GM21367 (cell line): ENCODE measurements around the gene GIT1.

ENCODE experiments used
- ATAC-seq: cut with Tn5 transposase; IDR thresholded peaks from one replicate; pipeline ENCODE4 v1.9.1; 2021; ENCODE audit not compliant: unreplicated experiment

The GIT1 gene

GRCh38 chr17:29615492-29616299 lies 26.2 kb upstream of the GIT1 start:
- no peak for ATAC-seq

DNA sequence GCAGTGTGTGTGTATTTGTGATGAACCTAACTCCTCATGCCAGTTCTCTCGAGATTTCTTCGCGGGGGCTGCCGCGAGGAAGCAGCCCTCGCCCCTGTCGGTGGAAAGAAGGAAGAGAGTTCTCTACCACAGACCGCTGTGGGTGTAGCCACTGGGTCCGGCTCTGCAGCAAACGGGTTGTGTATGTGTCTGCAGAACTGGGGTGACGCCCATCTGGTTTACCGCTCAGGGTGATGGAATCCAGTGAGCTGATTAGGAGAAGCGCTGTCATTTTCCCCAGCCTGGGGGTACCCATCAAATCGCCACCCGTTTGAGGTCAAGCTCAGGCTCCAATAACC lies 25.6 kb upstream of the GIT1 start:
- no peak for ATAC-seq

DNA sequence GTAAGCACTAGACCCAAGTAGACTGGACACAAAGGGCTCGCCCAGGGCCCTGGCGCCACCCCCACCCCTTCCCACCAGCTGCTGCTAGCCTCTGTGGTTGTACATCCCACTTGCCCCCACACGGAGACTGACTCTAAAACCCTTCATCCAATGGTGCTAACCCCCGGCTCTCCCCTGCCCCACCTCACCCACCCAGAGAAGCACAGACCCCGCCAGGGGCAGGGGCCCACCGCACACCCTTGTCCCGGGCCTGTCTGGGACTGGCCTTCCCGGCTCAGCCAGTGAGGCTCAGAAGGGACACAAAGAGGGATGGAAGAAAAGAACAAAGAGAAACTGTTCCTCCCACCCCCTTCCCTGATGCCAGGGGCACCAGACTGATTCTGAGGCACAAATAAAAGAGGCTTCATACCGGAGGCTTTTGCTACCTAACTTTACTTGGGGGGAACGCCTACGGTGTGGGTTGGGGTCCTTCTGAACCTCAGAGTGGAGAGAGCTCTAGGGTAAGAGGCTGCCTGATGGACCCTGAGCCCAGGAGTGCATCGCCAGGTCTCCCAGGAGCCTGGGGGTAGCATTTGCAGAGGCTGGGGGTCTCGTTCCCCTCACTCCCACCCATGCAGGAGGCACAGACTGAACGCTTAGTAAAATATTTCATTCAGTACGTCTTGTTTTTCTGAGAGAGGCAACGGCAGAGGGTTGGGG lies 25.1 kb upstream of the GIT1 start:
- ATAC-seq = no peak

GRCh38 chr17:29613856-29614255 lies 24.4 kb upstream of the GIT1 start:
- ATAC-seq = no peak

- no peak for ATAC-seq
Measured at GRCh38 chr17:29613352-29613837, 23.9 kb upstream of the GIT1 start.

DNA sequence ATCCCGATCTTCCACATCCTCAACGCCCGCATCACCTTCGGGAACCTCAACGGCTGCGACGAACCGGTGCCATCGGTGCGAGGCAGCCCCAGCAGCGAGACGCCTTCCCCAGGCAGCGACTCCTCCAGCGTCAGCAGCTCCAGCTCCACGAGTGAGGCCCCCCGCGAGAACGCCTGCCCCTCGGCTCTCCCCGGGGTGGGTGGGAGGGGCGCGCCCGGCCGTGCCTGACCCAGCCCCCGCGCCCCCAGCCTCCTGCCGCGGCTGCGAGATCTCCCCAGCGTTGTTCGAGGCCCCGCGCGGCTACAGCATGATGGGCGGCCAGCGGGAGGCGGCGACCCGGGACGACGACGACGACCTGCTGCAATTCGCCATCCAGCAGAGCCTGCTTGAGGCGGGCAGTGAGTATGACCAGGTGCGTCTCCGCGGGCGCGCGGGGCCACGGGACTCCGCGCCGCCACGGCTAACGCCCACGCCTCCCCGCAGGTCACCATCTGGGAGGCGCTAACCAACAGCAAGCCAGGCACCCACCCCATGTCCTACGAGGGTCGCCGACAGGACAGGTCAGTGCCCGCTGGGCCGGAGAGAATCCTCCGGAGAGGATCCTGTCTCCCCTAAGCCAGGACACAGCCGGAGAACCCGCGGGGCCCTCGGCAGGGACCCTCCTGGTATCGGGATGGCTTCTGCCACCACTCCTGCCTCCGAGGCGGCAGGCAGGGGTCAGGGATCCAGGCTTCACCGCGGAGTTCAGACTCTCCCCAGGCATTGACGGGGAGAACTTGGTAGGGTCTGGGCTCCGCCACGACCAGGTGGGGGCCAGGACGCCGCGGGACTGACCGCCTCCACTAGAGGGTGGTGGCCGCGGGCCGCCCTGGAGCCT lies 23.2 kb upstream of the GIT1 start:
- ATAC-seq = no peak

GRCh38 chr17:29612094-29612403 lies 22.6 kb upstream of the GIT1 start:
- no peak for ATAC-seq

GRCh38 chr17:29611351-29612093 lies 22.1 kb upstream of the GIT1 start:
- no peak for ATAC-seq

DNA sequence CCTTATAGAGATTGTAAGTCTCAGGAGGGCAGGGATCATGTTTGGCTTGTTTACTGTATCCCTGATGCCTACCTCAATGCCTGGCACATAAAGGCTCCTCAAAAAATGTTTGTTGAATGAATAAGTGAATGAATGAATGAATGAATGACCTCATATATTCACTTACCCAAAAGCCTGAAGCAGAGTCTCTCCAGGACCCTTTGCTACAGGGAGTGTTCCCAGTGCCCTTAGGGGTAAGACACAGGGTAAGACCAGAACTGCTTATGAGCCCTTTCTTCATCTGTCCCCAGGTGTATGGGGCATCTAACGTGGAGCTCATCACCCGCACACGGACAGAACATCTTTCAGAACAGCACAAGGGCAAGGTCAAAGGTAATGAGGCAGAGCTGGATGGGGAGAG lies 20.9 kb upstream of the GIT1 start:
- no peak for ATAC-seq

- ATAC-seq = no peak
Measured at GRCh38 chr17:29608986-29609385, 19.5 kb upstream of the GIT1 start.

GRCh38 chr17:29607557-29608195 lies 18.2 kb upstream of the GIT1 start:
- no peak for ATAC-seq

DNA sequence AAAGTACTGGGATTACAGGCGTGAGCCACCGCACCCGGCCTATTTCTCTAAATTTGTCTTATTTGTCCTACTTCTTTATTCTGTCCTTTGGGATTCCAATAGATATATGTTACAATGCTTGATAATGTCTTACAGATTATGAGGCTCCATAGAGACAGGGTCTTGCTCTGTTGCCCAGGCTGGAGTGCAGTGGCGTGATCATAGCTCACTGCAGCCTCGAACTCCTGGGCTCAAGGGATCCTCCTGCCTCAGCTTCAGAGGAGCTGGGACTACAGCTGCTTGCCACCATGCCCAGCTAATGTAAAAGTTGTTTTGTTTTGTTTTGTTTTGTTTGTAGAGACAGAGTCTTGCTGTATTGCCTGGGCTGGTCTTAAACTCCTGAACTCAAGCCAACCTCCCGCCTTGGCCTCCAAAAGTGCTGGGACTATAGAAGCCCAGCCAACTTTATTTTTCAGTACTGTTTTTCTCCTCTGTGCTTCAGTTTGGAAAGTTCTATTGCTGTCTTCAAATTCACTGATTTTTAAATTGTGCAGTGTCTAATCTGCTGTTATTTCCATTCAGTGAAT lies 13.7 kb upstream of the GIT1 start:
- ATAC-seq = no peak

DNA sequence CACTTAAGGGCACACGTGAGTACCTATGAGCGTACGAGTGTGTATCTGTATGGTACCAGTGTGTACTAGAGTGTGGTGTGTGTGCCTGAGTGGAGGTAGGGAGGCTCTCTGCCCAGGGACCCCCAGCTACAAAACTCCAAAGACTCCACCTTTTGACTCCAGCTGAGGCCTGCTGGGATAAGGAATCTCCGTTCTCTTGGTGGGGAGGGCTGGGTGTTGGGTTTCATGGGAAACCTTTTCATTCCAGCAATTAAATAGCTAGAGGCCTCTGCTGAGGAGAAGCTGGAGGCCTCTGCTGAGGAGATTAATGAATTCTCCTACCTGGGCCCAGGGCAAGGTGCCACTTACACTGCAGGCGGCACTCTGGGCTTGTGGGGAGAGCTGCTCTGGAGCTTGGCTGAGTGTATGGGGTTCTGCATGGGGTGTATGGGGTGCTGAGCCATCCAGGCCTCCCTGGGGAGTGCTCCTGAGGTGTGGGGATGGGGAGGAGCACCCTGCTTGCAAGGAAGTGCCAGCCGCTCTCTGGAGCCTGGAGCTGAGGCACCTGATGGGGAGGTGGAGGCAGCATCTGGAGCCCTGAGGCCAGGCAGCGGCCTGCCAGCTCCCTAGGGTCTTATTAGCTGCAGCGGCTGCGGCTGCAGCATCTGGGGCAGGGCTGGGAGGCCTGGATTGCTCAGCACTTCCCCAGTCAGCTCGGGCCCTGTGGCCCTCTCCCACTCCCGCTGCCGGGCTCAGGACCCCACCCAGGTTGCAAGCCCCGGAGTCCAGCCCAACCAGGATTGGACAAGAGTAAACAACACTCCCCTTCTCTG lies 8.1 kb upstream of the GIT1 start:
- ATAC-seq = no peak

GRCh38 chr17:29596811-29597210 lies 7.4 kb upstream of the GIT1 start:
- ATAC-seq = no peak

DNA sequence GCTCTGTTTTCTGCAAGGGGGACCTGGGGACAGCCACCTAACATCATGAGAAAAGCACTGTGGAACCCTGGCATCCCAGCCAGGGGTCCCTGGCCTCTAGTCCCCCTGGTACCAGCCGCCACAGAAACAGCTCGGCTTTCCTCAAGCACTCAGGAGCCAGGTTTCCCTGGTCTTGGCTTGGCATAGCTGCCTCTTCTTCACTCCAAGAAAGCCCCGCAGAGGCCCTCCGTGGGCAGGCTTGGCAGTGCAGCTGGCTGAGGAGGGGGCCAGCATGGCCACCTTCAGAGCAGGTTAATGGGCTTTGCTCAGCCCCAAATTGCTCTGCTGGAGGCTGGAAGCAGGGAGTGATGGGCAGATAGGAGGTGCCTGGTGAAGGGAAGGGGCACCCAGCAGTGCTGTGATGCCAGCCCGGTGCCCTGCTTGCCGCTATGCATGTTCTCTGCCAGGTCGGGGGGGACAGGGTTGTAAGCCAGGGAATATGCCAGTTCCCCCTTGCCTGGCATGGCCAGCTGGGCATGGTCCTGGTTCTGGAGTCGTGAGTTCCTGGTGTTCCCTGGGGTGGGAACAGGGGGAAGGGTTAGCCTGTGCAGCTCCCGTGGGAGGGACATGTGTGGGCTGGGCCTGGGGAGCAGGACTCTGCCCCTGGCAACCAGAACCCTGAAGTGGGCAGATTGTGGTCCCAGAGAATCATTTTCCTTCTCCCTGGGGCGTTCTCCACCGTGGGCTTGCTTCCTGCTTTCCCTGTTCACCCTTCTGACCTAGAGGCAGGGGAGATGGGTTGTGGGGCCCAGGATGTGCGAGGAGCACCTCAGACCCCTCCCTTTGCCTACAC lies 6.7 kb upstream of the GIT1 start:
- no peak for ATAC-seq

- no peak for ATAC-seq
Measured at GRCh38 chr17:29595107-29595942, 5.9 kb upstream of the GIT1 start.

GRCh38 chr17:29594519-29595090 lies 5.2 kb upstream of the GIT1 start:
- no peak for ATAC-seq
